Neural cell (in vitro differentiated cells): Measurements from ENCODE around the gene ADGRA1. TPM values are rescaled to one million over a fixed set of nuclear protein-coding genes. Genes with fewer than 3 reads are reported as not detected.
"Not testable (repeated sequence)": the region's sequence is repeated elsewhere in the genome, so short reads cannot be mapped to it uniquely, and the experiment has no call there.

Source experiments
- H2AFZ ChIP-seq: fragments of 200-600, 300-800 bp; sonication (generic), shearing (Covaris generic); 2 replicates; pipeline ENCODE4 v1.6.0; 2014; ENCODE audit warnings: low read depth, mild to moderate bottlenecking, antibody characterized with exemption, low read length, moderate library complexity
- H3F3A ChIP-seq: fragments of 200-600 bp; shearing (Covaris generic); 2 replicates; pipeline ENCODE4 v1.6.1; 2016; ENCODE audit warnings: mild to moderate bottlenecking, moderate library complexity, mixed read lengths, antibody characterized with exemption, low read length; ENCODE audit not compliant: insufficient read depth, poor library complexity, severe bottlenecking
- H3K27ac ChIP-seq: fragments of 200-600, 300-800 bp; sonication (generic), shearing (Covaris generic); 2 replicates; pipeline ENCODE4 v1.5.1; 2014; ENCODE audit warnings: mild to moderate bottlenecking, low read length, moderate library complexity
- H3K27me3 ChIP-seq: fragments of 300-800, 200-600 bp; sonication (generic), shearing (Covaris generic); 2 replicates; pipeline ENCODE4 v1.6.0; 2014; ENCODE audit warnings: mild to moderate bottlenecking, low read depth, low read length, moderate library complexity; ENCODE audit not compliant: insufficient read depth
- H3K36me3 ChIP-seq: fragments of 300-800, 200-600 bp; sonication (generic), shearing (Covaris generic); 2 replicates; pipeline ENCODE4 v1.5.1; 2014; ENCODE audit warnings: mild to moderate bottlenecking, antibody characterized with exemption, low read length, moderate library complexity; ENCODE audit not compliant: insufficient read depth
- H3K4me2 ChIP-seq: fragments of 300-800, 200-600 bp; sonication (generic), shearing (Covaris generic); 2 replicates; pipeline ENCODE4 v1.6.0; 2014; ENCODE audit warnings: mild to moderate bottlenecking, low read length
- H3K4me3 ChIP-seq: fragments of 300-800, 200-600 bp; sonication (generic), shearing (Covaris generic); 2 replicates; pipeline ENCODE4 v1.5.1; 2014; ENCODE audit warnings: mild to moderate bottlenecking, low read length, moderate library complexity
- H3K79me2 ChIP-seq: fragments of 200-600 bp; shearing (Covaris generic); replicated peaks from 2 replicates; pipeline ENCODE4 v1.6.0; 2014; ENCODE audit warnings: mild to moderate bottlenecking, low read length, moderate library complexity; ENCODE audit not compliant: insufficient read depth
- H3K9ac ChIP-seq: fragments of 300-800, 200-600 bp; sonication (generic), shearing (Covaris generic); 2 replicates; pipeline ENCODE4 v1.6.1; 2016; ENCODE audit warnings: mild to moderate bottlenecking, low read length, mixed read lengths
- H3K9me2 ChIP-seq: fragments of 200-600 bp; shearing (Covaris generic); 2 replicates; pipeline ENCODE4 v1.6.1; 2016; ENCODE audit warnings: mild to moderate bottlenecking, low read length, mixed read lengths; ENCODE audit not compliant: insufficient read depth
- H3K9me3 ChIP-seq: fragments of 200-600, 300-800 bp; sonication (generic), shearing (Covaris generic); 2 replicates; pipeline ENCODE4 v1.6.1; 2016; ENCODE audit warnings: mild to moderate bottlenecking, mixed run types, low read length, moderate library complexity, mixed read lengths
- H4K20me1 ChIP-seq: fragments of 200-600 bp; shearing (Covaris generic); 2 replicates; pipeline ENCODE4 v1.6.1; 2016; ENCODE audit warnings: mild to moderate bottlenecking, mixed run types; ENCODE audit not compliant: insufficient read depth
- CTCF ChIP-seq: fragments of 450-650 bp; IDR thresholded peaks from 2 replicates; pipeline ENCODE4 v1.5.1; 2014; ENCODE audit warnings: antibody characterized with exemption, mild to moderate bottlenecking, moderate library complexity; ENCODE audit not compliant: poor library complexity, severe bottlenecking
- EP300 ChIP-seq: fragments of 450-650 bp; conservative IDR thresholded peaks from 2 replicates; pipeline ENCODE4 v1.6.1; 2014; ENCODE audit warnings: antibody characterized with exemption, mild to moderate bottlenecking, moderate library complexity; ENCODE audit not compliant: poor library complexity, severe bottlenecking
- EZH2 ChIP-seq: fragments of 200-600, 300-800 bp; shearing (Covaris generic), sonication (generic); IDR thresholded peaks from 2 replicates; pipeline ENCODE4 v1.6.1; 2014; ENCODE audit warnings: antibody characterized with exemption, low read length, borderline replicate concordance, mild to moderate bottlenecking; ENCODE audit not compliant: insufficient read depth, poor library complexity, severe bottlenecking
- MXI1 ChIP-seq: fragments of 450-650 bp; conservative IDR thresholded peaks from 2 replicates; pipeline ENCODE4 v1.6.1; 2014; ENCODE audit warnings: antibody characterized with exemption, mild to moderate bottlenecking; ENCODE audit not compliant: poor library complexity, severe bottlenecking
- POLR2AphosphoS5 ChIP-seq: IDR thresholded peaks from 2 replicates; pipeline ENCODE4 v1.6.1; 2012
- RAD21 ChIP-seq: fragments of 450-650 bp; conservative IDR thresholded peaks from 2 replicates; pipeline ENCODE4 v1.6.1; 2014; ENCODE audit warnings: antibody characterized with exemption, mild to moderate bottlenecking, moderate library complexity
- REST ChIP-seq: IDR thresholded peaks from 2 replicates; pipeline ENCODE4 v1.6.1; 2012; ENCODE audit warnings: borderline replicate concordance
- SMC3 ChIP-seq: fragments of 450-650 bp; conservative IDR thresholded peaks from 2 replicates; pipeline ENCODE4 v1.6.1; 2014; ENCODE audit warnings: antibody characterized with exemption, mild to moderate bottlenecking, moderate library complexity; ENCODE audit not compliant: poor library complexity
- TAF1 ChIP-seq: IDR thresholded peaks from 2 replicates; pipeline ENCODE4 v1.6.1; 2012; ENCODE audit warnings: low read depth
- polyA plus RNA-seq: library from polyadenylated mRNA; depleted of rRNA; stranded (reverse); fragments of >200 nt; gene quantifications from 2 replicates; pipeline ENCODE4 v1.2.3, GENCODE V29; 2014

ADGRA1 gene
- polyA plus RNA-seq, 1 donor from 2014 or later: 2.2 TPM

- Histone ChIP-seq H3K4me3 (no peak overlapping the region), H3K36me3 (no peaks in the 10 kb centered on the region), H4K20me1 (no peaks in the 10 kb centered on the region), H3K9me2 (no peaks in the 10 kb centered on the region), H3K79me2 (no peaks in the 10 kb centered on the region), H3K9me3 (no peaks in the 10 kb centered on the region), H3K27ac (no peak overlapping the region), H3K4me2 (no peak overlapping the region), H3F3A (no peaks in the 10 kb centered on the region), H3K27me3 (no peaks in the 10 kb centered on the region), H2AFZ (no peak overlapping the region), H3K9ac (no peak overlapping the region)
- TF ChIP-seq POLR2AphosphoS5: no peak
- no peak for TF ChIP-seq REST
- TF ChIP-seq TAF1: no peak
- no peak for TF ChIP-seq SMC3
- no peak for TF ChIP-seq EZH2
- no peak for TF ChIP-seq EP300
- TF ChIP-seq RAD21: no peak
- no peak for TF ChIP-seq MXI1
- TF ChIP-seq CTCF: no peak
Observed at GRCh38 chr10:133173860-133174640, 86.3 kb downstream of the ADGRA1 start.

GRCh38 chr10:133174689-133175263 lies 87.1 kb downstream of the ADGRA1 start:
- Histone ChIP-seq H3K9me2 (no peaks in the 10 kb centered on the region), H3K36me3 (no peaks in the 10 kb centered on the region), H3F3A (no peaks in the 10 kb centered on the region), H2AFZ (no peak overlapping the region), H3K4me2 (no peak overlapping the region), H4K20me1 (no peaks in the 10 kb centered on the region), H3K79me2 (no peaks in the 10 kb centered on the region), H3K27me3 (no peaks in the 10 kb centered on the region), H3K27ac (no peak overlapping the region), H3K9me3 (no peaks in the 10 kb centered on the region), H3K4me3 (no peak overlapping the region), H3K9ac (no peak overlapping the region)
- TF ChIP-seq REST (no peak), EZH2 (no peak), EP300 (no peak), MXI1 (no peak), SMC3 (no peak), TAF1 (no peak), POLR2AphosphoS5 (no peak), CTCF (no peak), RAD21 (no peak)

- not testable (repeated sequence) for H3K4me2 ChIP-seq, H3K9ac ChIP-seq, H3K9me2 ChIP-seq
Observed at GRCh38 chr10:133175624-133176023, 87.9 kb downstream of the ADGRA1 start.

More at GRCh38 chr10:133175624-133176023, 87.9 kb downstream of the ADGRA1 start:
- H4K20me1 ChIP-seq, H3K27me3 ChIP-seq, H3K27ac ChIP-seq, H3F3A ChIP-seq, H3K9me3 ChIP-seq, H3K4me3 ChIP-seq, H3K36me3 ChIP-seq, H3K79me2 ChIP-seq, H2AFZ ChIP-seq: not testable (repeated sequence)
